ENCODE data around the gene TRAPPC2B. TPM values are rescaled to one million over a fixed set of nuclear protein-coding genes. Genes with fewer than 3 reads are reported as not detected.

TRAPPC2B gene
- total RNA-seq, 5 donors from 2014 or later (not counting 1 experiment from before 2014, with no cell fraction given): 7.1 to 11.4 (median 9.6) TPM

DNA sequence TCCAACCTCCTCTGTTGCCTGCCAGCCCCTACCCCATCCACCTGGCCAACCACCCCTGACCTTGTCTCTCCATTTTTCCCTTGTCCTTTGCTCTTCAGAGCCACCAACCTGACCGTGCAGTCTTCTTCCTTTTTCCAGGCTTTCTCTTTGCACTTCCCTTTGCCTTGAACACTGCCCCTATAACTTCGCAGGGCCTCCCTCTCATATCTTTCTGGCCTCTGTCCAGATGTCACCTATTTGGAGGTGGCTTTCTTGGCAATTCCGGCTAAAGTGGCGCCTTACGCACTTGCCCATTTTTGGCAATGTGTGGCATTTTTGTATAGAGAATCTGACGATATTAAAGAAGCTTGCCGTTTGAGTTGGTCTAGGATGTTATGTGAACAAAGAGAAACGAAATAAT is 42.2 kb upstream of the TRAPPC2B start:
- CTCF ChIA-PET: no interaction called here
- Mint-ChIP-seq H3K27me3 (peaks cover 16 to 19% of the 10 kb centered on the region in 2 donors), H3K36me3 (peaks cover 48% of the 10 kb centered on the region), H3K9me3 (peaks cover 14 to 31% (median 22%) of the 10 kb centered on the region in 3 donors), H3K27ac (peak overlapping the region; percentile 52 to 82), H3K4me1 (peaks cover 27 to 33% (median 32%) of the 10 kb centered on the region in 3 donors), H3K4me3 (peak overlapping the region; percentile 92 to 95 (median 93))
- Histone ChIP-seq H3K4me1 (ENCODE audit: control insufficient read depth in 1 of 2, extremely low read depth in 1 of 2, insufficient read depth in 2 of 2, low read length in 2 of 2) (peaks cover 21 to 24% of the 10 kb centered on the region in 2 experiments), H3K36me3 (ENCODE audit: control insufficient read depth in 2 of 2, extremely low read depth in 1 of 2, insufficient read depth in 1 of 2, low read length in 1 of 2) (peaks cover 16 to 31% of the 10 kb centered on the region in 2 donors), H3K9me3 (peaks cover 3% of the 10 kb centered on the region), H3K27me3 (replicated peaks in 1 of 2; ENCODE audit: control insufficient read depth in 2 of 2, extremely low read depth in 1 of 2, insufficient read depth in 2 of 2, low read length in 1 of 2) (peaks cover 0 to 16% of the 10 kb centered on the region in 2 experiments), H3K27ac (ENCODE audit: low read length) (peak overlapping the region; percentile 68), H3K4me3 (ENCODE audit: control insufficient read depth in 1 of 2, extremely low read depth in 1 of 2, low read length in 1 of 2) (peak overlapping the region; percentile 73 to 85)
- 22% methylated on average over 1 of the region's 8 CpGs for WGBS (ENCODE audit: insufficient coverage)
- ATAC-seq (replicated peaks in 1 of 4) (no peak), DNase-seq (no peak)
- POLR2A ChIA-PET: interaction anchor here in 1 of 2 donors (0.5 kb wide), 1 partner anchor 24 kb away, joined by 4 read pairs; no protein-coding TSS in a partner anchor

DNA sequence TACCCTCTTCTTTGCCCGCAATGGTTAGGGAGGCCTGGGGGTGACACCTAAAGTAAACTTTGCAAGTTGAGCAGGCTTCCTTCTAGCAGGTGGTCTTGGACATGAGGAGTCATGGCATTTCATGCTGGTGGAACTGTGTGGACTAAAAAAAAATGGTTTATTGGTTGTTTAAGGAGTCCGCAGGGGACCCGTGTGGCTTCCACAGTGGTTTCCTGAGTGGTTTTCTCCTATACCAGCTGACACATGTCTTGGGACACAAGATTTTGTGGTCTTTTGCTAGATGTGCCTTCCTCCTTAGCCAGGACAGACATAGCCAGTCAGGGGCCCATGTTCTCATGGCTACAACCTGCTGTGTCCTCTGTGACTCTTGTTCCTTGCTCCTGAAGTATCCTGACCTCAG is 41.6 kb upstream of the TRAPPC2B start:
- peaks cover 54% of the 10 kb centered on the region for H3K36me3 Mint-ChIP-seq
- H3K4me3 Mint-ChIP-seq: peak overlapping the region; percentile 92 to 95 (median 93)
- H3K27me3 Mint-ChIP-seq: peaks cover 10 to 13% of the 10 kb centered on the region in 2 donors
- H3K4me3 ChIP-seq (ENCODE audit: control insufficient read depth in 1 of 2, extremely low read depth in 1 of 2, low read length in 1 of 2): peak overlapping the region in 1 of 2 donors; percentile 44
- H3K27me3 ChIP-seq (replicated peaks in 1 of 2; ENCODE audit: control insufficient read depth in 2 of 2, extremely low read depth in 1 of 2, insufficient read depth in 2 of 2, low read length in 1 of 2): peaks cover 0 to 16% of the 10 kb centered on the region in 2 experiments
- DNase-seq (no peak), ATAC-seq (replicated peaks in 1 of 4) (no peak)
- H3K4me1 ChIP-seq (ENCODE audit: control insufficient read depth in 1 of 2, extremely low read depth in 1 of 2, insufficient read depth in 2 of 2, low read length in 2 of 2): peaks cover 21 to 24% of the 10 kb centered on the region in 2 experiments
- H3K36me3 ChIP-seq (ENCODE audit: control insufficient read depth in 2 of 2, extremely low read depth in 1 of 2, insufficient read depth in 1 of 2, low read length in 1 of 2): peaks cover 22 to 36% of the 10 kb centered on the region in 2 donors
- ChIA-PET POLR2A (interaction anchor here (0.5 to 0.6 kb wide), 3 partner anchors 25 to 1142 kb away, joined by 4 to 12 read pairs (median 5); no protein-coding TSS in a partner anchor), CTCF (no interaction called here)
- peaks cover 3% of the 10 kb centered on the region for H3K9me3 ChIP-seq
- WGBS (ENCODE audit: insufficient coverage): 38% methylated on average over 3 of the region's 3 CpGs
- no peak overlapping the region for H3K27ac ChIP-seq (ENCODE audit: low read length)
- H3K4me1 Mint-ChIP-seq: peaks cover 27 to 33% (median 32%) of the 10 kb centered on the region in 3 donors
- peaks cover 12 to 34% (median 21%) of the 10 kb centered on the region in 3 donors for H3K9me3 Mint-ChIP-seq
- peak overlapping the region in 1 of 2 donors; percentile 6 for H3K27ac Mint-ChIP-seq

DNA sequence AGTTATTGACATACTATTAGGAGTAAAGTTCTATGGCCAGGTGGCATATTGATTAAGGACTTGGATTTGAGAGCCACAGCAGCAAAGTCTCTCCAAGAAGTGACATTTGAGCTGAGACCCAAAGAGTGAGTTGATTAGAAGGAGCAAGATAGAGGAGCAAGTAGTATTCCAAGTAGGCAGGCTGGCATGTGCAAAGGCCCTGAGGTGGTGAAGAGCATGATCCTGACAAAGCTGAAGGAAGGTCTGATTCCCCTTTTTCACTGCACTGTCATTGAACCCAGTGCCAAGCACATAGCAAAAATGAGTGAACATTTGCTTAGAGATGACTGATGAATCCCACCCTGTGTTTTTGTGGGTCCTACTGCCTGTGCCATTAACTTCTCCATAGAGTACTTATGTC is 38.4 kb upstream of the TRAPPC2B start:
- H3K4me3 Mint-ChIP-seq: no peak overlapping the region
- CTCF ChIA-PET: no interaction called here
- H3K27ac Mint-ChIP-seq: no peak overlapping the region
- peaks cover 23 to 28% (median 26%) of the 10 kb centered on the region in 3 donors for H3K4me1 Mint-ChIP-seq
- Histone ChIP-seq H3K4me1 (ENCODE audit: control insufficient read depth in 1 of 2, extremely low read depth in 1 of 2, insufficient read depth in 2 of 2, low read length in 2 of 2) (peaks cover 16 to 21% of the 10 kb centered on the region in 2 experiments), H3K36me3 (ENCODE audit: control insufficient read depth in 2 of 2, extremely low read depth in 1 of 2, insufficient read depth in 1 of 2, low read length in 1 of 2) (peaks cover 41 to 62% of the 10 kb centered on the region in 2 donors), H3K27me3 (replicated peaks in 1 of 2; ENCODE audit: control insufficient read depth in 2 of 2, extremely low read depth in 1 of 2, insufficient read depth in 2 of 2, low read length in 1 of 2) (no peaks in the 10 kb centered on the region), H3K9me3 (peaks cover 10% of the 10 kb centered on the region), H3K4me3 (ENCODE audit: control insufficient read depth in 1 of 2, extremely low read depth in 1 of 2, low read length in 1 of 2) (no peak overlapping the region), H3K27ac (ENCODE audit: low read length) (no peak overlapping the region)
- H3K27me3 Mint-ChIP-seq: no peaks in the 10 kb centered on the region
- peaks cover 12 to 54% (median 30%) of the 10 kb centered on the region in 3 donors for H3K9me3 Mint-ChIP-seq
- H3K36me3 Mint-ChIP-seq: peaks cover 83% of the 10 kb centered on the region
- ATAC-seq (replicated peaks in 1 of 4): no peak
- no peak for DNase-seq
- POLR2A ChIA-PET: no interaction called here

DNA sequence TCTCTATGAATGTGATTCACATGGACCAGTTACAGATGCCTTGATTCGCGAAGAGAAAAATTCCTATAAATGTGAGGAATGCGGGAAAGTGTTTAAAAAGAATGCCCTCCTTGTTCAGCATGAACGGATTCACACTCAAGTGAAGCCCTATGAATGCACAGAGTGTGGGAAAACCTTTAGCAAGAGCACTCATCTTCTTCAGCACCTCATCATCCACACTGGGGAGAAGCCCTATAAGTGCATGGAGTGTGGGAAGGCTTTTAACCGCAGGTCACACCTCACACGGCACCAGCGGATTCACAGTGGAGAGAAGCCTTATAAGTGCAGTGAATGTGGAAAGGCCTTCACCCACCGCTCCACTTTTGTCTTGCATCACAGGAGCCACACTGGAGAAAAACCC is 35.4 kb upstream of the TRAPPC2B start:
- Mint-ChIP-seq H3K27ac (no peak overlapping the region), H3K4me1 (peaks cover 0 to 2% (median 0%) of the 10 kb centered on the region in 3 donors), H3K9me3 (peaks cover 4 to 44% (median 33%) of the 10 kb centered on the region in 3 donors), H3K4me3 (no peak overlapping the region), H3K36me3 (peaks cover 76% of the 10 kb centered on the region), H3K27me3 (no peaks in the 10 kb centered on the region)
- no CpG with 5 or more reads among the region's 8 CpGs for WGBS (ENCODE audit: insufficient coverage)
- ATAC-seq (replicated peaks in 1 of 4): no peak
- no peaks in the 10 kb centered on the region for H3K4me1 ChIP-seq (ENCODE audit: control insufficient read depth in 1 of 2, extremely low read depth in 1 of 2, insufficient read depth in 2 of 2, low read length in 2 of 2)
- CTCF ChIA-PET: no interaction called here
- H3K4me3 ChIP-seq (ENCODE audit: control insufficient read depth in 1 of 2, extremely low read depth in 1 of 2, low read length in 1 of 2): peak overlapping the region in 1 of 2 donors; percentile 44
- peaks cover 10% of the 10 kb centered on the region for H3K9me3 ChIP-seq
- peaks cover 44 to 59% of the 10 kb centered on the region in 2 donors for H3K36me3 ChIP-seq (ENCODE audit: control insufficient read depth in 2 of 2, extremely low read depth in 1 of 2, insufficient read depth in 1 of 2, low read length in 1 of 2)
- H3K27ac ChIP-seq (ENCODE audit: low read length): no peak overlapping the region
- no peaks in the 10 kb centered on the region for H3K27me3 ChIP-seq (replicated peaks in 1 of 2; ENCODE audit: control insufficient read depth in 2 of 2, extremely low read depth in 1 of 2, insufficient read depth in 2 of 2, low read length in 1 of 2)
- POLR2A ChIA-PET: no interaction called here
- DNase-seq: no peak

DNA sequence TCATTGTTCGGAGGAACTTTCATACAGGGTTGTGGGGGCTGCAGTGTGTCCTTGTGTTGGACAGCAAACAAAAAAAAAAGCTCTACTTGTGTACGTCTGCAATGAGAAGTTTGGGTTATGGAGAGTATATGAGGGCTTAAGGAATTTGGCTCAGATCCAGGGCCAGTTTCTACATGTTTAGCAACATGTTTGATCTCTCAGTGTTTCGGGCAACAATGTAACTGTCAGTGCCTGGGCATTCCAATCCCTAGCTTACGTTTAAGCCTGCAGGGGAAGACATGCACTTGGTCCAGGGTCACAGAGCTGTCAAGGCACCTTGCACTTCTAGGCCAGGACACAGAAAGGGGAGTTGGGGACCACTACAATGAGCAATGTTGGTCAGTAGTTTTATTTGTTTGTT is 29.2 kb upstream of the TRAPPC2B start:
- CTCF ChIA-PET: no interaction called here
- H3K36me3 Mint-ChIP-seq: peaks cover 35% of the 10 kb centered on the region
- Histone ChIP-seq H3K27me3 (replicated peaks in 1 of 2; ENCODE audit: control insufficient read depth in 2 of 2, extremely low read depth in 1 of 2, insufficient read depth in 2 of 2, low read length in 1 of 2) (no peaks in the 10 kb centered on the region), H3K36me3 (ENCODE audit: control insufficient read depth in 2 of 2, extremely low read depth in 1 of 2, insufficient read depth in 1 of 2, low read length in 1 of 2) (peaks cover 1 to 3% of the 10 kb centered on the region in 2 donors), H3K4me1 (ENCODE audit: control insufficient read depth in 1 of 2, extremely low read depth in 1 of 2, insufficient read depth in 2 of 2, low read length in 2 of 2) (no peaks in the 10 kb centered on the region), H3K9me3 (peaks cover under 1% of the 10 kb centered on the region), H3K4me3 (ENCODE audit: control insufficient read depth in 1 of 2, extremely low read depth in 1 of 2, low read length in 1 of 2) (no peak overlapping the region), H3K27ac (ENCODE audit: low read length) (no peak overlapping the region)
- DNase-seq: no peak
- ATAC-seq (replicated peaks in 1 of 4): no peak
- H3K27me3 Mint-ChIP-seq: no peaks in the 10 kb centered on the region
- no peak overlapping the region for H3K27ac Mint-ChIP-seq
- no peaks in the 10 kb centered on the region for H3K4me1 Mint-ChIP-seq
- no peak overlapping the region for H3K4me3 Mint-ChIP-seq
- peaks cover 0 to 41% (median 30%) of the 10 kb centered on the region in 3 donors for H3K9me3 Mint-ChIP-seq
- POLR2A ChIA-PET: no interaction called here
- 100% methylated on average over 4 of the region's 4 CpGs for WGBS (ENCODE audit: insufficient coverage)

DNA sequence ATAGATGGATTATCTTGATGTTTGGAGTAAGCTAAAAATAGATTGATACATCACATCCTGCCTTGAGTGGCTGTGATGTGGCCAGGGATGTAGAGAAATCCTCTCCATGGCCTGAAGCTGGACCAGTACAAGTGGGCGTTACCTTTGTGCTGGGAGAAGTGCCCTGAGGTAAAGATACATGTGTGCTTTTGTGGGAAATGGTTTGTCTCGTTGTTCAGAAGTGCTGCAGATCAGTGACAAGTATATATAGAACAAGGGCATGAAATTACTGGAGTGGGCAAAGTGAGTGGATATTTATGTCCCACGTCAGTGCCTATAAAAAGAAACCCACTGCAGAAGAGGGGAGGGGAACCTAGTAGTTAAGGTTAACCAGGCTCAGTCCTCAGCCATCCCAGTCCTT is 24.5 kb upstream of the TRAPPC2B start:
- WGBS (ENCODE audit: insufficient coverage): 75% methylated on average over 2 of the region's 3 CpGs
- ChIA-PET CTCF (no interaction called here), POLR2A (no interaction called here)
- Histone ChIP-seq H3K27ac (ENCODE audit: low read length) (no peak overlapping the region), H3K9me3 (no peaks in the 10 kb centered on the region), H3K27me3 (replicated peaks in 1 of 2; ENCODE audit: control insufficient read depth in 2 of 2, extremely low read depth in 1 of 2, insufficient read depth in 2 of 2, low read length in 1 of 2) (no peaks in the 10 kb centered on the region), H3K4me1 (ENCODE audit: control insufficient read depth in 1 of 2, extremely low read depth in 1 of 2, insufficient read depth in 2 of 2, low read length in 2 of 2) (no peaks in the 10 kb centered on the region), H3K4me3 (ENCODE audit: control insufficient read depth in 1 of 2, extremely low read depth in 1 of 2, low read length in 1 of 2) (no peak overlapping the region), H3K36me3 (ENCODE audit: control insufficient read depth in 2 of 2, extremely low read depth in 1 of 2, insufficient read depth in 1 of 2, low read length in 1 of 2) (no peaks in the 10 kb centered on the region)
- Mint-ChIP-seq H3K4me3 (no peak overlapping the region), H3K27me3 (no peaks in the 10 kb centered on the region), H3K36me3 (peaks cover 17% of the 10 kb centered on the region), H3K27ac (no peak overlapping the region), H3K9me3 (peaks cover 5 to 39% (median 24%) of the 10 kb centered on the region in 3 donors), H3K4me1 (no peaks in the 10 kb centered on the region)
- ATAC-seq (replicated peaks in 1 of 4) (no peak), DNase-seq (no peak)
